ENCODE results near the gene ZNHIT2.

Gene ZNHIT2

DNA sequence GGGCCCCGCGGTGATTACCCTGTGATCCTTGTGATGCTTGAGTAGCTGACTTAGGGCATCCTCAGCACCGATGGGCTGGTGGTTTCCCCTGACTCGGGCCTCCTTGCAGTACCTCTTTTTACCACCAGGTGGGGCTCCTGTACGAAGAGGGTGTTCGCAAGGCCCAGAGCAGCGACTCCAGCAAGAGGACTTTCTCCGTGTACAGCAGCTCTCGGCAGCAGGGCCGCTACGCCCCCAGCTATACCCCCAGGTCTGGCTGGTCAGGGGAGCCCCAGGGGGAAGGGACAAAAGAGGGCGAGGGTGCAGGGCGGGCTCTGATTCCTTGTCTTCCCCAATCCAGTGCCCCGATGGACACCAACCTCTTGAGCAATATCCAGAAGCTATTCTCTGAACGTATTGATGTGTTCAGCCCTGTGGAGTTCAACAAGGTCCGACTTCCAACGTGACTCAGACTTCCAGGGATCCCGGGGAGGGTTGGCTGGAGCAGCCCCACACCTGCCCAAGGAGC is 7.1 kb downstream of the ZNHIT2 start:
- no peak overlapping the region for H3K23ac ChIP-seq (ENCODE audit: low read length)
- no peaks in the 10 kb centered on the region for H3K79me1 ChIP-seq (ENCODE audit: low read length)
- peaks cover 3% of the 10 kb centered on the region for H3K4me1 ChIP-seq (ENCODE audit: control insufficient read depth, low read depth, low read length)
- H3K36me3 ChIP-seq (ENCODE audit: control insufficient read depth, insufficient read depth, low read length): no peaks in the 10 kb centered on the region
- no peaks in the 10 kb centered on the region for H3K27me3 ChIP-seq (ENCODE audit: insufficient read depth, low read length, poor library complexity)
- no peaks in the 10 kb centered on the region for H3K79me2 ChIP-seq (ENCODE audit: control insufficient read depth, insufficient read depth, low read length)
- no peak overlapping the region for H3K4me2 ChIP-seq (ENCODE audit: low read length)
- no CpG with 5 or more reads among the region's 18 CpGs for WGBS (ENCODE audit: extremely low coverage, insufficient coverage, low lambda C conversion rate)
- H2BK5ac ChIP-seq (ENCODE audit: low read length): no peak overlapping the region
- no peak overlapping the region for H3K4me3 ChIP-seq (ENCODE audit: low read length)
- H3K27ac ChIP-seq (ENCODE audit: low read depth, low read length): no peak overlapping the region
- no peak overlapping the region for H3K4ac ChIP-seq (ENCODE audit: low read depth, low read length)
- no peak overlapping the region for H3K9ac ChIP-seq (ENCODE audit: low read length)
- no peak overlapping the region for H4K5ac ChIP-seq (ENCODE audit: low read length)
- H3K18ac ChIP-seq (ENCODE audit: low read length): no peak overlapping the region
- H4K8ac ChIP-seq (ENCODE audit: low read depth, low read length): no peak overlapping the region
- no peak overlapping the region for H2AK5ac ChIP-seq (ENCODE audit: low read length)
- peak; percentile 88 for DNase-seq
- H2BK120ac ChIP-seq (ENCODE audit: low read depth, low read length): no peak overlapping the region
- no peak overlapping the region for H3K56ac ChIP-seq (ENCODE audit: low read length)
- no peak overlapping the region for H2BK15ac ChIP-seq (replicated peaks; ENCODE audit: low read depth)

DNA sequence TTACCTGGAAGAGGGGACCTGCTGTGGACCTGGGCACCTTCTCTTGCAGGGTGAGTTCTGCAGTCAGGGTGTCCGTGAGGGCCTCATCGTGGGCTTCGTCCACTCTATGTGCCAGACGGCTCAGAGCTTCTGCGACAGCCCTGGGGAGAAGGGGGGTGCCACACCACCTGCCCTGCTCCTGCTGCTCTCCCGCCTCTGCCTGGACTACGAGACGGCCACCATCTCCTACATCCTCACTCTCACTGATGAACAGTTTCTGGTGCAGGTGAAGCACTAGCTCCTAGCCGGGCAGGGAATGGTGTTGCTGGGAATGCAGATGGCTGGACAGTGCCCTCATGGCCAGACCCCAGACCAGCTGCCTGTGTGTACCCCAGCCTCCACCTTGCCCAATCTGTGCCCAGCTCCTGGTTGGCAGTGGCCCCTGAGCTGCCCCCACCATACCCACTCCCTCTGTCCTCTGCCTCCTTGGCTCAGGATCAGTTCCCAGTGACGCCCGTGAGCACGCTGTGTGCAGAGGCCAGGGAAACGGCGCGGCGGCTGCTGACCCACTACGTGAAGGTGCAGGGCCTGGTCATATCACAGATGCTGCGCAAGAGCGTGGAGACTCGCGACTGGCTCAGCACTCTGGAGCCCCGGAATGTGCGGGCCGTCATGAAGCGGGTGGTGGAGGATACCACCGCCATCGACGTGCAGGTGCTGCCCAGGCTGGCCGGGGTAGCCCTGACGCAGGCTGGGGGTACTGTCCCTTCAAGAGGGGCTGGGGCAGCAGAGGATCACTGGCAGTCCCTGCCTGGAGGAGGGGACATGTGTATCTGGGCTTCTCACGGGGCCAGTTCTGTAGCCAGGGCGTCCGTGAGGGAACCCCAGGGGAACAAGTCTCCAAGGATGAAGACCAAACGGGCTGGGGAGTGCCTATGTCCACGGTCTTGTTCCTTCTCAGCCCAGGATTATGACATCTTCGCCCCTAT is 8.0 kb downstream of the ZNHIT2 start:
- H3K4me1 ChIP-seq (ENCODE audit: control insufficient read depth, low read depth, low read length): peaks cover 3% of the 10 kb centered on the region

GRCh38 chr11:65108469-65109123 is 8.9 kb downstream of the ZNHIT2 start:
- Histone ChIP-seq H2BK120ac (ENCODE audit: low read depth, low read length) (no peak overlapping the region), H3K27ac (ENCODE audit: low read depth, low read length) (no peak overlapping the region), H3K56ac (ENCODE audit: low read length) (no peak overlapping the region), H2BK5ac (ENCODE audit: low read length) (no peak overlapping the region), H3K27me3 (ENCODE audit: insufficient read depth, low read length, poor library complexity) (no peaks in the 10 kb centered on the region), H3K4ac (ENCODE audit: low read depth, low read length) (no peak overlapping the region), H2AK5ac (ENCODE audit: low read length) (no peak overlapping the region), H3K18ac (ENCODE audit: low read length) (no peak overlapping the region), H2BK15ac (replicated peaks; ENCODE audit: low read depth) (no peak overlapping the region), H4K5ac (ENCODE audit: low read length) (no peak overlapping the region), H3K79me2 (ENCODE audit: control insufficient read depth, insufficient read depth, low read length) (no peaks in the 10 kb centered on the region), H3K79me1 (ENCODE audit: low read length) (no peaks in the 10 kb centered on the region), H3K9ac (ENCODE audit: low read length) (no peak overlapping the region), H3K36me3 (ENCODE audit: control insufficient read depth, insufficient read depth, low read length) (no peaks in the 10 kb centered on the region), H3K4me2 (ENCODE audit: low read length) (no peak overlapping the region), H4K8ac (ENCODE audit: low read depth, low read length) (no peak overlapping the region), H3K4me3 (ENCODE audit: low read length) (no peak overlapping the region), H3K23ac (ENCODE audit: low read length) (no peak overlapping the region), H3K4me1 (ENCODE audit: control insufficient read depth, low read depth, low read length) (peaks cover 3% of the 10 kb centered on the region)
- no CpG with 5 or more reads among the region's 38 CpGs for WGBS (ENCODE audit: extremely low coverage, insufficient coverage, low lambda C conversion rate)
- no peak for DNase-seq

More for the DNA sequence above, 8.0 kb downstream of the ZNHIT2 start:
- H3K9ac ChIP-seq (ENCODE audit: low read length): no peak overlapping the region
- no peak overlapping the region for H3K4me2 ChIP-seq (ENCODE audit: low read length)
- no peak overlapping the region for H3K4ac ChIP-seq (ENCODE audit: low read depth, low read length)
- no peak for DNase-seq
- H3K79me2 ChIP-seq (ENCODE audit: control insufficient read depth, insufficient read depth, low read length): no peaks in the 10 kb centered on the region
- no peak overlapping the region for H4K8ac ChIP-seq (ENCODE audit: low read depth, low read length)
- no peak overlapping the region for H2BK120ac ChIP-seq (ENCODE audit: low read depth, low read length)
- no peak overlapping the region for H3K23ac ChIP-seq (ENCODE audit: low read length)
- no CpG with 5 or more reads among the region's 36 CpGs for WGBS (ENCODE audit: extremely low coverage, insufficient coverage, low lambda C conversion rate)
- no peak overlapping the region for H2BK5ac ChIP-seq (ENCODE audit: low read length)
- H4K5ac ChIP-seq (ENCODE audit: low read length): no peak overlapping the region
- no peak overlapping the region for H3K4me3 ChIP-seq (ENCODE audit: low read length)
- no peaks in the 10 kb centered on the region for H3K79me1 ChIP-seq (ENCODE audit: low read length)
- H3K36me3 ChIP-seq (ENCODE audit: control insufficient read depth, insufficient read depth, low read length): no peaks in the 10 kb centered on the region
- no peak overlapping the region for H2BK15ac ChIP-seq (replicated peaks; ENCODE audit: low read depth)
- no peak overlapping the region for H3K18ac ChIP-seq (ENCODE audit: low read length)
- no peak overlapping the region for H2AK5ac ChIP-seq (ENCODE audit: low read length)
- H3K56ac ChIP-seq (ENCODE audit: low read length): no peak overlapping the region
- H3K27ac ChIP-seq (ENCODE audit: low read depth, low read length): no peak overlapping the region
- no peaks in the 10 kb centered on the region for H3K27me3 ChIP-seq (ENCODE audit: insufficient read depth, low read length, poor library complexity)

- no peak overlapping the region for H3K4me2 ChIP-seq (ENCODE audit: low read length)
- H3K79me1 ChIP-seq (ENCODE audit: low read length): no peaks in the 10 kb centered on the region
- no peak overlapping the region for H3K23ac ChIP-seq (ENCODE audit: low read length)
- no peak overlapping the region for H3K9ac ChIP-seq (ENCODE audit: low read length)
- H2BK120ac ChIP-seq (ENCODE audit: low read depth, low read length): no peak overlapping the region
- no peak overlapping the region for H3K4ac ChIP-seq (ENCODE audit: low read depth, low read length)
- H2AK5ac ChIP-seq (ENCODE audit: low read length): no peak overlapping the region
- H3K4me1 ChIP-seq (ENCODE audit: control insufficient read depth, low read depth, low read length): peaks cover 2% of the 10 kb centered on the region
- no peak overlapping the region for H2BK15ac ChIP-seq (replicated peaks; ENCODE audit: low read depth)
- H3K36me3 ChIP-seq (ENCODE audit: control insufficient read depth, insufficient read depth, low read length): no peaks in the 10 kb centered on the region
- no peak overlapping the region for H3K56ac ChIP-seq (ENCODE audit: low read length)
- H4K5ac ChIP-seq (ENCODE audit: low read length): no peak overlapping the region
- H3K27me3 ChIP-seq (ENCODE audit: insufficient read depth, low read length, poor library complexity): no peaks in the 10 kb centered on the region
- H3K27ac ChIP-seq (ENCODE audit: low read depth, low read length): no peak overlapping the region
- no peaks in the 10 kb centered on the region for H3K79me2 ChIP-seq (ENCODE audit: control insufficient read depth, insufficient read depth, low read length)
- H2BK5ac ChIP-seq (ENCODE audit: low read length): no peak overlapping the region
- no peak overlapping the region for H4K8ac ChIP-seq (ENCODE audit: low read depth, low read length)
- no CpG with 5 or more reads among the region's 52 CpGs for WGBS (ENCODE audit: extremely low coverage, insufficient coverage, low lambda C conversion rate)
- H3K18ac ChIP-seq (ENCODE audit: low read length): no peak overlapping the region
- no peak overlapping the region for H3K4me3 ChIP-seq (ENCODE audit: low read length)
- no peak for DNase-seq
These were observed 9.6 kb downstream of the ZNHIT2 start for GRCh38 chr11:65107751-65108468.

DNA sequence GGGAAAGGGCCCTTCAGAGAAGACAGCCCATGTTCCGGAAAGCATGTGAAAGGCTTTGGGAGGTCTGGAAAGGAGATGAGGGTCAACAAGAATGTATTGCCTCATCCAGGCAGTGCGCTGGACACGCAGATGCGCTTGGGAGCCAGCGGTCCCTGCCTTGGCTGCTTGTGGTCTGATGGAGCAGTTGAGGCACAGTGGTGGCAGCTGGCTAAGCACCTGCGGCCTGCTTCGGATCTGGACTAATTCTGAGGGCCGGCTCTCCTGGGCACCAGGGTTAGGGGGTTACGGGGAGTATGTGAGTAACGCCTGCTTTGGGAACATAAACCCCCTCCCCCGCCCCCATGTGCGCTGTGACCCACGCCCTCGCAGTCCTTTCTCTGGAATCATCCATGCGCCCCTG is 10.4 kb downstream of the ZNHIT2 start:
- no peak overlapping the region for H4K5ac ChIP-seq (ENCODE audit: low read length)
- peaks cover 2% of the 10 kb centered on the region for H3K4me1 ChIP-seq (ENCODE audit: control insufficient read depth, low read depth, low read length)
- H3K4me3 ChIP-seq (ENCODE audit: low read length): no peak overlapping the region
- H2AK5ac ChIP-seq (ENCODE audit: low read length): no peak overlapping the region
- H2BK15ac ChIP-seq (replicated peaks; ENCODE audit: low read depth): no peak overlapping the region
- no peak overlapping the region for H2BK120ac ChIP-seq (ENCODE audit: low read depth, low read length)
- no peak overlapping the region for H4K8ac ChIP-seq (ENCODE audit: low read depth, low read length)
- no peak overlapping the region for H3K4ac ChIP-seq (ENCODE audit: low read depth, low read length)
- H3K79me2 ChIP-seq (ENCODE audit: control insufficient read depth, insufficient read depth, low read length): no peaks in the 10 kb centered on the region
- H3K79me1 ChIP-seq (ENCODE audit: low read length): no peaks in the 10 kb centered on the region
- no peak overlapping the region for H3K56ac ChIP-seq (ENCODE audit: low read length)
- no peak overlapping the region for H3K4me2 ChIP-seq (ENCODE audit: low read length)
- H3K27ac ChIP-seq (ENCODE audit: low read depth, low read length): no peak overlapping the region
- no peak overlapping the region for H2BK5ac ChIP-seq (ENCODE audit: low read length)
- DNase-seq: no peak
- no peaks in the 10 kb centered on the region for H3K27me3 ChIP-seq (ENCODE audit: insufficient read depth, low read length, poor library complexity)
- no peak overlapping the region for H3K23ac ChIP-seq (ENCODE audit: low read length)
- no peak overlapping the region for H3K18ac ChIP-seq (ENCODE audit: low read length)
- no peak overlapping the region for H3K9ac ChIP-seq (ENCODE audit: low read length)
- WGBS (ENCODE audit: extremely low coverage, insufficient coverage, low lambda C conversion rate): no CpG with 5 or more reads among the region's 15 CpGs
- H3K36me3 ChIP-seq (ENCODE audit: control insufficient read depth, insufficient read depth, low read length): no peaks in the 10 kb centered on the region

All from mesendoderm (in vitro differentiated cells).